ENCODE measurements around the gene RHOT2. TPM values are rescaled to one million over a fixed set of nuclear protein-coding genes. Genes with fewer than 3 reads are reported as not detected.

RHOT2 gene
- total RNA-seq, 1 donor from 2014 or later = 121 TPM

DNA sequence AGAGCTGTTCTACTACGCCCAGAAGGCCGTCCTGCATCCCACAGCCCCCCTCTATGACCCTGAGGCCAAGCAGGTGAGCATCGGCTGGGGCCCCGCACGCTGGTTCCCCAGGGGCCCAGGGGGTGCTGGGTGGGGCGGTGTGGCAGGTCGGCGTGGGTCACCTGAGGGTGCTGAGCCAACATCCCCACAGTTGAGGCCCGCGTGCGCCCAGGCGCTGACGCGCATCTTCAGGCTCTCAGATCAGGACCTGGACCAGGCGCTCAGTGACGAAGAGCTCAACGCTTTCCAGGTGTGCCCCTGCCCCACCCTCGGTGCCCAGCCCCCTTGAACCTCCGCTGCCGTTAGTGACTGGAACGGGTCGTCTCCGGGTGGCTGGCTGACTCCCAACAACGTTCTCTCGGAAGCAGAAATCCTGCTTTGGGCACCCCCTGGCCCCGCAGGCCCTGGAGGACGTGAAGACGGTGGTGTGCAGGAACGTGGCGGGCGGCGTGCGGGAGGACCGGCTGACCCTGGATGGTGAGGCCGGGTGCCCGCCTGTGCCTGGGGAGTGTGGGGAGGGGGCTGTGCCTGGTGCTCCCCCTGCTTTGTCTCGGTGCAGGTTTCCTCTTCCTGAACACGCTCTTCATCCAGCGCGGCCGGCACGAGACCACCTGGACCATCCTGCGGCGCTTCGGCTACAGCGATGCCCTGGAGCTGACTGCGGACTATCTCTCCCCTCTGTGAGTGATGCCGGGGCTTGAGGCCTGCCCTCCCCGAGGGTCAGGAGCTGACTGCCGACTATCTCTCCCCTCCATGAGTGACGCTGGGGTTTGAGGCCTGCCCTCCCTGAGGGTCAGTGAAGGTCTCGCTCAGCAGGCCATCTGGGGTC, 2.8 kb downstream of the RHOT2 start:
- Mint-ChIP-seq H3K27me3 (ENCODE audit: unreplicated experiment) (peaks cover 8% of the 10 kb centered on the region), H3K9me3 (ENCODE audit: unreplicated experiment) (no peaks in the 10 kb centered on the region), H3K36me3 (ENCODE audit: low read depth, unreplicated experiment) (no peaks in the 10 kb centered on the region), H3K27ac (ENCODE audit: unreplicated experiment) (no peak overlapping the region), H3K4me1 (ENCODE audit: unreplicated experiment) (no peaks in the 10 kb centered on the region), H3K4me3 (ENCODE audit: unreplicated experiment) (no peak overlapping the region)
- TF ChIP-seq, protein P1, sequence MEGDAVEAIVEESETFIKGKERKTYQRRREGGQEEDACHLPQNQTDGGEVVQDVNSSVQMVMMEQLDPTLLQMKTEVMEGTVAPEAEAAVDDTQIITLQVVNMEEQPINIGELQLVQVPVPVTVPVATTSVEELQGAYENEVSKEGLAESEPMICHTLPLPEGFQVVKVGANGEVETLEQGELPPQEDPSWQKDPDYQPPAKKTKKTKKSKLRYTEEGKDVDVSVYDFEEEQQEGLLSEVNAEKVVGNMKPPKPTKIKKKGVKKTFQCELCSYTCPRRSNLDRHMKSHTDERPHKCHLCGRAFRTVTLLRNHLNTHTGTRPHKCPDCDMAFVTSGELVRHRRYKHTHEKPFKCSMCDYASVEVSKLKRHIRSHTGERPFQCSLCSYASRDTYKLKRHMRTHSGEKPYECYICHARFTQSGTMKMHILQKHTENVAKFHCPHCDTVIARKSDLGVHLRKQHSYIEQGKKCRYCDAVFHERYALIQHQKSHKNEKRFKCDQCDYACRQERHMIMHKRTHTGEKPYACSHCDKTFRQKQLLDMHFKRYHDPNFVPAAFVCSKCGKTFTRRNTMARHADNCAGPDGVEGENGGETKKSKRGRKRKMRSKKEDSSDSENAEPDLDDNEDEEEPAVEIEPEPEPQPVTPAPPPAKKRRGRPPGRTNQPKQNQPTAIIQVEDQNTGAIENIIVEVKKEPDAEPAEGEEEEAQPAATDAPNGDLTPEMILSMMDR (IDR thresholded peaks at IDR 0.05; ENCODE audit: unreplicated experiment) = no peak
- no peak for DNase-seq (ENCODE audit: low spot score)

DNA sequence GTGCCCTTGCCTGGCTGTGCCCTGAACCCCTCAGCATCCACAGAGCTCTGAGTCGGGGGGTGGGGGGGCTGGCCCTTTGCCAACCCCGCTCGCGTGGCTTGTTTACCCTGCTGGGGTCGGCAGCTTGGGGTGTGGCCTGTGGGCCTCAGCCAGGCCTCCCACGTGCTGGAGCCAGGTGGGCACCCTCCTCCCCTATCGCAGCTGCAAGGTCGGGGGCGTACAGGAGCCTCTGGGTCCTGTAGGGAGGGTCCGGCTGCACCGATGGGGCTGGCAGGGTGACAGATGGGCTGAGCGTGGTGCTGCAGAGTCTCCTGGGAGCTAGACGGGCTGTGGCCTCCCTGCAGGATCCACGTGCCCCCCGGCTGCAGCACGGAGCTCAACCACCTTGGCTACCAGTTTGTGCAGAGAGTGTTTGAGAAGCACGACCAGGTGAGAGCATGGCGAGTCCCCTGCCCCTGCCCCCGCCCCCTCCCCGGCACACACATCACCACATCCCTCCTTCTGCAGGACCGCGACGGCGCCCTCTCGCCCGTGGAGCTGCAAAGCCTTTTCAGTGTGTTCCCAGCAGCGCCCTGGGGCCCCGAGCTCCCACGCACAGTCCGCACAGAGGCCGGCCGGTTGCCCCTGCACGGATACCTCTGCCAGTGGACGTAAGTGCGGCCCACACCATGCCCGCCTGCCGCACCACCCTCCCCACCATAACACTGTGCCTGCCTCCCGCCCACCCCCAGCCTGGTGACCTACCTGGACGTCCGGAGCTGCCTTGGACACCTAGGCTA, 3.6 kb downstream of the RHOT2 start:
- Mint-ChIP-seq H3K4me3 (ENCODE audit: unreplicated experiment) (no peak overlapping the region), H3K27ac (ENCODE audit: unreplicated experiment) (no peak overlapping the region), H3K9me3 (ENCODE audit: unreplicated experiment) (no peaks in the 10 kb centered on the region), H3K4me1 (ENCODE audit: unreplicated experiment) (no peaks in the 10 kb centered on the region), H3K36me3 (ENCODE audit: low read depth, unreplicated experiment) (no peaks in the 10 kb centered on the region), H3K27me3 (ENCODE audit: unreplicated experiment) (peaks cover 8% of the 10 kb centered on the region)
- TF ChIP-seq, protein P1 (IDR thresholded peaks at IDR 0.05; ENCODE audit: unreplicated experiment) = no peak
- DNase-seq (ENCODE audit: low spot score) = no peak

DNA sequence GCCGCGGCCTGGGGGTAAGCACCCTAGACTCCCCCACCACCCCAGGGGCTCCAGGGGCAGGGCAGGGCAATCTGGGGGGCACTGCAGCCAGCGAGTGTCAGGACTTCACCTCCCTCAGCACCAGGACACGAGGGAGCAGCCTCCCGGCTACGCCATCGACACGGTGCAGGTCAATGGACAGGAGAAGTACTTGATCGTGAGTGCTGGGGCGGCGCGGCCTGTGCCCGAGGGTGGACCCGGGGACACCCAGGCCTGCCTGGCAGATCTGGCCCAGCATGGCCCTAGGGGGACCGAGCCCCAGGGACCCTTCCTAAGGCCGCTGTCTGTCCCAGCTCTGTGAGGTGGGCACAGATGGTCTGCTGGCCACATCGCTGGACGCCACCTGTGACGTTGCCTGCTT, 4.4 kb downstream of the RHOT2 start:
- H3K27me3 Mint-ChIP-seq (ENCODE audit: unreplicated experiment) = peaks cover 12% of the 10 kb centered on the region
- H3K4me3 Mint-ChIP-seq (ENCODE audit: unreplicated experiment) = no peak overlapping the region
- no peaks in the 10 kb centered on the region for H3K36me3 Mint-ChIP-seq (ENCODE audit: low read depth, unreplicated experiment)
- TF ChIP-seq, protein P1 (IDR thresholded peaks at IDR 0.05; ENCODE audit: unreplicated experiment) = no peak
- no peak for DNase-seq (ENCODE audit: low spot score)
- H3K27ac Mint-ChIP-seq (ENCODE audit: unreplicated experiment) = no peak overlapping the region
- no peaks in the 10 kb centered on the region for H3K4me1 Mint-ChIP-seq (ENCODE audit: unreplicated experiment)
- no peaks in the 10 kb centered on the region for H3K9me3 Mint-ChIP-seq (ENCODE audit: unreplicated experiment)

DNA sequence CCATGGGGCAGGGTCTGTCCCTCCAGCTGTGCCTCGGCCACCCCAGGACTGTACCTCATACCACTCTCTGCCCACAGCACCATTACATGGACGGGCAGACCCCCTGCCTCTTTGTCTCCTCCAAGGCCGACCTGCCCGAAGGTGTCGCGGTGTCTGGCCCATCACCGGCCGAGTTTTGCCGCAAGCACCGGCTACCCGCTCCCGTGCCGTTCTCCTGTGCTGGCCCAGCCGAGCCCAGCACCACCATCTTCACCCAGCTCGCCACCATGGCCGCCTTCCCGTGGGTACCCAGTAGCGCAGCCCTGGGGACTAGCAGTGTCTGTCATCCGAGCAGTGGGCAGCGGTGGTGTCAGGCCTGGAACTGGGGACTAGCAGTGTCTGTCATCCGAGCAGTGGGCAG, 4.9 kb downstream of the RHOT2 start:
- TF ChIP-seq, protein P1 (IDR thresholded peaks at IDR 0.05; ENCODE audit: unreplicated experiment) = no peak
- Mint-ChIP-seq H3K27ac (ENCODE audit: unreplicated experiment) (no peak overlapping the region), H3K36me3 (ENCODE audit: low read depth, unreplicated experiment) (no peaks in the 10 kb centered on the region), H3K4me1 (ENCODE audit: unreplicated experiment) (no peaks in the 10 kb centered on the region), H3K4me3 (ENCODE audit: unreplicated experiment) (no peak overlapping the region), H3K9me3 (ENCODE audit: unreplicated experiment) (no peaks in the 10 kb centered on the region), H3K27me3 (ENCODE audit: unreplicated experiment) (peaks cover 12% of the 10 kb centered on the region)
- no peak for DNase-seq (ENCODE audit: low spot score)

Data from endothelial cell (in vitro differentiated cells).